ENCODE measurements around the gene GIT2.

GIT2 gene

DNA sequence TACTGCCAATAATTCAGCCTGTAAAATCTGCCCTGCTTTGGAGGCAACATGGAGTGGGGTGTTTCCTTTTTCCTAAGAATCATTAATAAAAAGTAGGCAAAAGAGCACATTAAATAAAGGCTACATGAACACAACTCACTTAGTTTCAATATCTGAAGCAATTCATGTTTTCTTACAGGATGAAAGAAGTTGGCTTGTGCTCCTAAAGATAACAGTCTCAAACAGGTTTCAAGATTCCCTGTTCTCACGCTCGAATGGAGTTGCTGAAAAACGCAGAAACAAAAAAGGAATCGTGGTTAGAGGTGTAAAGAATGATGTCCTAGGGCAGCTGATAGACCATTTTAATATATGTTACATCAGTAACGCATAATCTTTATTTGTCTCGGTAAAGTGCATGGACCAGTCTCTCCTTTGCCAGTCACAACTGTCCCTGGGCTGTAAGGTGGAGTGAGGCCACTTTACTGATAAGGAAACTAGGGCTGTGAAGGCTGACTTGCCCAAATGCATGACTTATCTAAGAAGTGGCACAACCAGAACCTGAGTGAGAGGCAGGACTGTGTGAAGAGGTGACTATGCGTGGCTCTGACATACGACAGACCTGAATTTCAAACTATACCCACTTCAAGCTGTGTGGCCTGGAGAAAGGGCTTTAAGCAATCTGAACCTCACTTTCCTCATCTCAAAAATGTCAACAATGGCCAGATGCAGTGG lies 12.6 kb downstream of the GIT2 start:
- TF ChIP-seq JUND (IDR thresholded peaks at IDR 0.05; ENCODE audit: low read depth), result no peak
- in situ Hi-C loops (cut with HindIII; ENCODE audit: low pct_unique_long_range_greater_than_20kb, low sequenced_read_pairs), result no loop called here
- no peak for DNase-seq (ENCODE audit: low read depth in 1 of 2, low spot score in 1 of 2)

DNA sequence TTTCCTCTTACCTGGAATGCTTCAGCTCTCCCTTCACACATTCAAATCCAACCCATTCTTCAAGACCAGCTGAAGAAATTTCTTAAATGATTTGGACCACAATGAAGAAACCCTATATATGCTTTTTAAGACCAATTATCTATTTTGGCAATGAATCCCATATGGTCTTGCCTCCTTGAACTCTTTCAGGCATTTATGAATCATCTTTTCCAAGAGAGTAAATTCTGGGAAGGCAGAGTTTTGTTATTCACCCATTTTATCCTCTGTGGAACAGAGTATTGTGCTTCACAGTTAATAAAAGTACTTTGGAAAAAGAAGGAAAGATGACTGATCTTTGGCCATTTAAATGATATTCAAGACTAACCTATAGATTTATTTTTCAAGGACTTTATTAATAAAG lies 14.0 kb downstream of the GIT2 start:
- no peak for DNase-seq (ENCODE audit: low read depth in 1 of 2, low spot score in 1 of 2)
- in situ Hi-C loops (cut with HindIII; ENCODE audit: low pct_unique_long_range_greater_than_20kb, low sequenced_read_pairs), result no loop called here
- no peak for TF ChIP-seq JUND (IDR thresholded peaks at IDR 0.05; ENCODE audit: low read depth)

DNA sequence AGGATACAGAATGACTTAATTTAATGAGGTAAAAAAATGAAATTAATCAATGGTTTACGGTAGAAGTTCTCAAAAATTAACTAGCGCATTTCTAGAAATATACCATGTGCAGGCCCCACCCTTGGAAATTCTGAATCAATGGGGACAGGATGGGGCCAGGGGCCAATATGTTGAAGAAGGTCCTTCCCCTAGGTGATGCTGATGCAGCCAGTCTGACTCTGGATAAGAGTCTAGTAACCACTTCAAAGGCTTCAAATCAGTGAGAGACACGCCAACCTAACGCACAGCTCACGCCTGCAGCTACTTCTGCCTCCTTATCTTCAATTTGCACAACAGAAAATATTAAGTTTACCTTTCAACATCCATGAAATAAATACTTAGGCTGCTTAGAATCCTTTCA lies 14.9 kb downstream of the GIT2 start:
- TF ChIP-seq JUND (IDR thresholded peaks at IDR 0.05; ENCODE audit: low read depth), result no peak
- in situ Hi-C loops (cut with HindIII; ENCODE audit: low pct_unique_long_range_greater_than_20kb, low sequenced_read_pairs), result no loop called here
- no peak for DNase-seq (ENCODE audit: low read depth in 1 of 2, low spot score in 1 of 2)

DNA sequence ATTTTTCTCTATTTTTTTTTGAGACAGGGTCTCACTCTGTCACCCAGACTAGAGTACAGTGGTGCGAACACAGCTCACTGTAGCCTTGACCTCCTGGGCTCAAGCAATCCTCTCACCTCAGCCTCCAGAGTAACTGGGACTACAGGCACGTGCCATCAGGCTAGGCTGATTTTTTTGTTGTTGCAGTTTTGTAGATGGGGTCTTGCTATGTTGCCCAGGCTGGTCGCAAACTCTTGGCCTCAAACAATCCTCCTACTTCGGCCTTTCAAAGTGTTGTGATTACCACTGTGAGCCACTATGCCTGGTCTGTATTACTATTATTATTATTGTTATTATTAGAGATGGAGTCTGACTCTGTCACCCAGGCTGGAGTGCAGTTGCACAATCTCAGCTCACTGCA lies 23.3 kb downstream of the GIT2 start:
- no peak for DNase-seq (ENCODE audit: low read depth in 1 of 2, low spot score in 1 of 2)
- TF ChIP-seq JUND (IDR thresholded peaks at IDR 0.05; ENCODE audit: low read depth), result no peak
- in situ Hi-C loops (cut with HindIII; ENCODE audit: low pct_unique_long_range_greater_than_20kb, low sequenced_read_pairs), result no loop called here

DNA sequence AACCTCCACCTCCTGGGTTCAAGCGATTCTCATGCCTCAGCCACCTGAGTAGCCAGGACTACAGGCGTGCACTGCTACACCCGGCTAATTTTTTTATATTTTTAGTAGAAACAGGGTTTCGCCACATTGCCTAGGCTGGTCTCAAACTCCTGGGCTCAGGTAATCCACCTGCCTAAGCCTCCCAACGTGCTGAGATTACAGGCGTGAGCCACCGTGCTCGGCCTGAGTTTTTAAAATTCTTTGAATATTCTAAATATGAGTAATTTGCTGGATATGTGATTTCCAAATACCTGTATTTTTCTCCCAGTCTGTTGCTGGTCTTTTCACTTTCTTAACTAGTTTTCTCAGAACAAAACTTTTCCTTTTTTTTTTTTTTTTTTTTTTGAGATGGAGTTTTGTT lies 27.4 kb downstream of the GIT2 start:
- TF ChIP-seq JUND (IDR thresholded peaks at IDR 0.05; ENCODE audit: low read depth), result no peak
- DNase-seq (ENCODE audit: low read depth in 1 of 2, low spot score in 1 of 2), result no peak
- in situ Hi-C loops (cut with HindIII; ENCODE audit: low pct_unique_long_range_greater_than_20kb, low sequenced_read_pairs), result no loop called here

DNA sequence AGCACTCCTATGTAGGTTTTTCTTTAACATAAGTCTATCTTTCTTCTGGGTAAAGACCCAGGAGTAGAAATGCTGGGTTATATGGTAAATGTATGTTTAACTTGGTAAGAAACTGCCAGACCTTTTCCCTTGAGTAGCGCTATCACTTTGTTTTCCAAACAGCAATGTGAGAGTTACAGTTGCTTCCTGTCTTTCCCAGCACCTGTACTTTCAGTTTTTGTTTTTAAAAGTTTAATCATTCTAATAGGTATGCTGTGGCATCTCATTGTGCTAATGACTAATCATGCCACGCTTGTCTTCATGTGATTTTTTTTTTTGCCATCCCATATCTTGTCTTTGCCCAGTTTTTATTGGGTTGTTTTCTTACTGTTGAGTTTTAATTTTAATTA lies 28.1 kb downstream of the GIT2 start:
- in situ Hi-C loops (cut with HindIII; ENCODE audit: low pct_unique_long_range_greater_than_20kb, low sequenced_read_pairs), result no loop called here
- DNase-seq (ENCODE audit: low read depth in 1 of 2, low spot score in 1 of 2), result no peak
- TF ChIP-seq JUND (IDR thresholded peaks at IDR 0.05; ENCODE audit: low read depth), result no peak

DNA sequence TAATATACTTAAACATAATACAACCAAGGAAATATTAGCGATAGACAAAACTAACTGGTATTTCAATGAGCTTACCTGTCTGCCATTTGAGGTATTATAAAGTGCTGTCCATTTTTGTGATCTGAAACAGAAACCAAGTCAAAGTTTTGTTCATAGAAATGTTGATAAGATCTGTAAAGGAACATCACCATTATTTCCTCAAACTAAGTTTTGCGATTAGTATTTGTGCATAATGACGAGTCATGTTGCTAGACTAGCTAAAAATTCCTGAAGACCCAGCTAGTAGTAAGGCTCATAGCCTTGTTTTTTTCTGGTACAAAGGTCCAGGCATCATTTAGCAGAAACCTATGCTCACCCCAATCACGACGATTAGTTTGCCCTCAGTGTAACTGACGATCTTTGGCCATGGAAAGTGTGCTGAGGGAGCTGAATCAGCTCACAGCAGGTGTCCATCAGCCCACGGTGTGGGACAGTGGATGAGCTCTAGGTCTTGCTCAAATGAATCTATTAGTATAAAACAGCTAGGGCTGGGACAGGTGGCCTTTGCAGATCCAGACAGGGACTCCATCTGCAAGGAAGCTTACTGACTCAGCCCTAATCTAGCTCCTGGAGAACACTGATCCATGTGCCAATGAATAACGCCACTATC lies 28.7 kb downstream of the GIT2 start:
- in situ Hi-C loops (cut with HindIII; ENCODE audit: low pct_unique_long_range_greater_than_20kb, low sequenced_read_pairs), result no loop called here
- DNase-seq (ENCODE audit: low read depth in 1 of 2, low spot score in 1 of 2), result no peak
- TF ChIP-seq JUND (IDR thresholded peaks at IDR 0.05; ENCODE audit: low read depth), result no peak

DNA sequence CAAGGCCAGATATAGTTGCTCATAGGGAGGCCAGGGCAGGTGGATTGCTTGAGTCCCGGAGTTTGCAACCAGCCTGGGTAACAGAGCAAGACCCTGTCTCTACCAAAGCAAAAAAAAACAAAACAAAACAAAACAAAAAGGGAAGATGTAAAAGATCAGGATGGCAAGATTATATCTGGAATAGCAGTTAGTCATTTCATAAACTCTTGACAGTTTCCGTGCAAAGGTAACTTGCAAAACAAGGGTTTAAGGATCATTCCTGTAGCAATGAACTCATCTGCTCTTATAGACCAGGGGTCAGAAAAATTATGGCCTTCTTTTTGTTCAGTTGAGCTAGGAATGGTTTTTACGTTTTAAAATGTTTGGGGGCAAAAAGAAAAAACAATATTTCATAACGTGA lies 29.6 kb downstream of the GIT2 start:
- DNase-seq (ENCODE audit: low read depth in 1 of 2, low spot score in 1 of 2), result no peak
- in situ Hi-C loops (cut with HindIII; ENCODE audit: low pct_unique_long_range_greater_than_20kb, low sequenced_read_pairs), result no loop called here
- TF ChIP-seq JUND (IDR thresholded peaks at IDR 0.05; ENCODE audit: low read depth), result no peak

DNA sequence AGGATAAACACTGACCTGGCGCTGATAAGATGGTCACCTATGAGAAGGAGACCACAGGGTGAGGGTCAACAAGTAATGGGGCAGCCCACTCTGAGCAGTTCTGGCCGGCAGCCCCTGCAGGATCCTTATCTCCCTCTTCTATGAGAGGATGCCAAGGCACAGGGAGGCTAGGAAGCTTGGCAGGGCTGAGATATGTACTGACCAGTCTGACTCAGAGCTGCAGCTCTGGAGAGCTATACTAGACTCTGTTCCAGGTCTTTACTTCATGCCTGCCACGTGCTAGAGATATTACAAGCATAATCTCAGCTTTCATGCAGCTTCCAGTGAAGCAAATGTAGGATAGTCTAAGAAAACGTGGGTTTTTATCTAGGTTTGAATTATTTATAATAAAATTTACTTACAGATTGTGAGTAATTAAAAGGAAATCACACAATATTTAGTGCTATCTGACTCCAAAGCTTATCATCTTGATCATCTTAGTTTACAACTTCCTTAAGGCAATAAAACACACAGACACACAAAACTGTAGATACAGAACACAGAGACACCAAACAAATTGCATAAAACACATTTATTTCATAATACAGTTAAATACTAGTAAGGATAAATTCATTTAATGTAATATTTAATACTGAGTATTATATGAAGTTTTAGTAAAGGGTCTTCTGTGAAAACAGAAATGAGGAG lies 32.3 kb downstream of the GIT2 start:
- in situ Hi-C loops (cut with HindIII; ENCODE audit: low pct_unique_long_range_greater_than_20kb, low sequenced_read_pairs), result no loop called here
- no peak for DNase-seq (ENCODE audit: low read depth in 1 of 2, low spot score in 1 of 2)
- no peak for TF ChIP-seq JUND (IDR thresholded peaks at IDR 0.05; ENCODE audit: low read depth)

DNA sequence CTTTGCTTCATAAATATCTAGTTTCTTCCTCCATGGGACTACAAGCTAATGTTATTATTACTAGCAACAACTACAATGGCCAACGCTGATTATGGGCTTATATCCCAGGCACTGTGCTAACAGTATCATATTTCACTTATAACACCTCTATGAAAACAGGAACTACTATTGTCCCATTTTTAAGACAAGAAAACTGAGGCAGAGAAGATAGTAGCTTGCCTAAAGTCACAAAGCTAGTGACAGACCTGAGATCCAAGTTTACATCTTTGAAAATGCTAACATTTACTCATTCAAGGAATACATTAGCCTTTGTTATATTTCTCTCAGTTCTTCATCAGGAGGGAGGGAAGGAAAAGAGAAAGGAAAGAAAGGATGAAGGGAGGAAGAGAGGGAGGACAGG lies 32.8 kb downstream of the GIT2 start:
- no peak for DNase-seq (ENCODE audit: low read depth in 1 of 2, low spot score in 1 of 2)
- TF ChIP-seq JUND (IDR thresholded peaks at IDR 0.05; ENCODE audit: low read depth), result no peak
- in situ Hi-C loops (cut with HindIII; ENCODE audit: low pct_unique_long_range_greater_than_20kb, low sequenced_read_pairs), result no loop called here

DNA sequence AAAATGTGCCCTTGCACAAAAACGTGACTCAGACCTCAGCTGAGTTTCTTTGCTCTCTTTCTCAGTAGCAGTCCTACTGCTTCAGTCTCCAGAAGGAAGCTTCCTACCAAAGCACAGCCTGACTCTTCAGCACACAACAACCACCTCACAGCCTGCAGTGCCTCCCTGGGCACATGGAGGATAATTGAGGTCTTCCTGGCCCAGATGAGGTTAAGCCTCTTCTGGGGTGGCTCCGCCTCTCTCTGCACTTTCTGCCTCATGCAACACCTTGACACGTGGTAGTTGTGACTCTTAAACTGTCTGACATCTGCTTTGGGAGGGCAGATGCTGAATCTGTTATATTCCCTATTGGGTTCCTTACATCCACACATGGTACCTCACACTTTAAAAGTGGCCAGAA lies 33.8 kb downstream of the GIT2 start:
- no peak for DNase-seq (ENCODE audit: low read depth in 1 of 2, low spot score in 1 of 2)
- in situ Hi-C loops (cut with HindIII; ENCODE audit: low pct_unique_long_range_greater_than_20kb, low sequenced_read_pairs), result no loop called here
- TF ChIP-seq JUND (IDR thresholded peaks at IDR 0.05; ENCODE audit: low read depth), result no peak

DNA sequence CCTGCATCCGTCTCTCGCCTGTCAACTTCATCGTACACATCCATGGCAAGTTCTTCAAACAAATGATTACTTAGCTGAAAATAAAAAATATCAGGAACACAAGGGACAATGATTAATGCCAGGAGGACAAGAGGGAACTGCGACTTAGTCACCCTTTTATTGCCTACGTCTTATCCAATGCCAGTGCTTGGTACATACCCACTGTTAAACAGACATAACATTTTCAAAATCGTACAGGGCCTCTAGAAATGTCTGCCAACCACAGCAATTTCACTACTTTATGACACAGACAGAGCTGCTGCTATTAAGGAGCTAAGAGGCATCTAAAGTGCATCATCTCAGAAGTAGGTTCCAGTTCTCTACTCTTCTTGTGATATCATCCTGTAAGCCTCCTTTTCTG lies 34.6 kb downstream of the GIT2 start:
- TF ChIP-seq JUND (IDR thresholded peaks at IDR 0.05; ENCODE audit: low read depth), result no peak
- in situ Hi-C loops (cut with HindIII; ENCODE audit: low pct_unique_long_range_greater_than_20kb, low sequenced_read_pairs), result no loop called here
- no peak for DNase-seq (ENCODE audit: low read depth in 1 of 2, low spot score in 1 of 2)

DNA sequence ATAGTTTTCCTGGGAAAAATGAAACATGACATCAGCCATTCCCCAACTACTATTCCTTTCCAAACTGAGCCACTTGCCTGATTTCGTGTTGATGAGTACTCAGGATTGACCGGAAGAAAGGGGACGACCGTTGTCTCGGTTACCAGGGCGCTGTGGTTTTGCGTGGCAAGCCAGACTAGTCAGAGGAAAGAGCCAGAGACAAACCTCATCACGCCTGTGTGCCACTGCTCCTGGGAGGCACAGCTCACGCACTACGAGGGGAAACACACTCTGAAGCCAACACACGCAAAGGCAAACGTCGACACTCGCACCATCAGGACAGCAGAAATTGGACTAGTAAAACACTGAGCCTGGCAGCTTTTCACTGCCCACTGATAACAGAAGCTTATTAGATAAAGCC lies 35.0 kb downstream of the GIT2 start:
- DNase-seq (ENCODE audit: low read depth in 1 of 2, low spot score in 1 of 2), result no peak
- no peak for TF ChIP-seq JUND (IDR thresholded peaks at IDR 0.05; ENCODE audit: low read depth)
- in situ Hi-C loops (cut with HindIII; ENCODE audit: low pct_unique_long_range_greater_than_20kb, low sequenced_read_pairs), result no loop called here
